Measurements from ENCODE around the gene DPM3.

DPM3 gene

DNA sequence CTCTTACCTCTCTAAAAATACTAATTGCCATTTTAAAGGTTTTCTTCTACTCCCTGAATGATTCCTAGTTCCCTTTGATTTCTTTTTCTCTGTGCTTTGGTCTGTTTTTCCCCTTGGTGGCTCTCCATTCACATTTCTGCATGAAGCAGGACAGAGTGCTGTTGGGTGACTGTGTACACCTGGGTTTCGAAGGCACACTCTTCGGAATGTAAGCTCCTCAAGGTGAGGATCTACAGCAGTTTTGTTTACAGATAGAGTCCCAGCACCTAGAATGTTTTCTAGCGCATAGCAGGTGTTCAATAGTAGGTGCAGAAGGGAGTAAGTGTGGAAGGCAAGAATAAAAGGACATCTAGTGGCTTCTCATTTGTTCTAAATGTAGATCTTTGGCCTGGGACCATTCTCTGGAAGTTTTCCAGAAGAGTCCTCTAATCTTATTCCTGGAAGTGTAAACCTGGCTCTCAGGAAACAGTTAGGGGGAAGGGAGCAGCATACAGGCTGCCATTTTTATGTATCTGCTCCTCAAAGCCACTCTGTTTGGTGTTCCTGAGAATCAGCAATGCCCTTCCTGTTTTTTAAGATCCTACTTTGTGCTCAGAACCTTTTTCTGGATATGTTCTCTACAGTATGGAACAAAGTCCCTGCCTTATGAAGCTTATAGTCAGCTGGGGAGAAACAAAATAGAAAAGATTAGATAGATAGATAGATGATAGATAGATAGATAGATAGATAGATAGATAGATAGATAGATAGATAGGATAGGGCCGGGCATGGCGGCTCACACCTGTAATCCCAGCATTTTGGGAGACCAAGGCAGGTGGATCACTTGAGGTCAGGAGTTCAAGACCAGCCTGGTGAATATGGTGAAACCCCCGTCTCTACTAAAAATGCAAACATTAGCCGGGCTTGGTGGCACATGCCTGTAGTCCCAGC, 35.5 kb downstream of the DPM3 start:
- no peak overlapping the region for H3K4me3 ChIP-seq (ENCODE audit: low read depth, low read length)

DNA sequence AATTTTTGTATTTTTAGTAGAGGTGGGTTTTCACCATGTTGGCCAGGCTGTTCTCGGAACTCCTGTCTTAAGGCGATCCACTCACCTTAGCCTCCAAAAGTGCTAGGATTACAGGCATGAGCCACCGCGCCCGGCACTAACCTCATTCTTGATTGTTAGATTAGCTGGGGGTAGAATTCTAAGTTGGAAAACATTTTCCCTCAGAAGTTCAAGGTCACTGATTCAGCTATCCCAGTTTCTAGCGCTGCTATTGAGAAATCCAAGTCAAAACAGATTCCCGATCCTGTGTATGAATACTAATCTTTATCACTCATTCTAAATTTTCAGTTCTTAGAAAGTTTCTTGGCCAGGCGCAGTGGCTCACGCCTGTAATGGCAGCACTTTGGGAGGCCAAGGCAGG, 37.0 kb downstream of the DPM3 start:
- H3K4me3 ChIP-seq (ENCODE audit: low read depth, low read length): no peak overlapping the region

DNA sequence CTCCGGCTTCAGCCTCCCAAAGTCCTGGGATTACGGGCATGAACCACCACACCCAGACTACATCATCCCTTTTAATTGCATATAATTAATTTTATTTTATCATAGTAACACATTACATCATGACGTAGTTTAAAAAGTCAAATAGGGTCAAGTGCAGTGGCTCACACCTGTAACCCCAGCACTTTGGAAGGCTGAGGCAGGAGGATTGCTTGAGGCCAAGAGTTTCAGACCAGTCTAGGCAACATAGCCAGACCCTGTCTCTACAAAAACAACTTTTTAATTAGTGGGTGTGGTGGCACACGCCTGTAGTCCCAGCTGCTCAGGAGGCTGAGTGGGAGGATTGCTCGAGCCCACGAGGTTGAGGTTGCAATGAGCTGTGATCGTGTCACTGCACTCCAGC, 41.0 kb downstream of the DPM3 start:
- H3K4me3 ChIP-seq (ENCODE audit: low read depth, low read length): no peak overlapping the region

DNA sequence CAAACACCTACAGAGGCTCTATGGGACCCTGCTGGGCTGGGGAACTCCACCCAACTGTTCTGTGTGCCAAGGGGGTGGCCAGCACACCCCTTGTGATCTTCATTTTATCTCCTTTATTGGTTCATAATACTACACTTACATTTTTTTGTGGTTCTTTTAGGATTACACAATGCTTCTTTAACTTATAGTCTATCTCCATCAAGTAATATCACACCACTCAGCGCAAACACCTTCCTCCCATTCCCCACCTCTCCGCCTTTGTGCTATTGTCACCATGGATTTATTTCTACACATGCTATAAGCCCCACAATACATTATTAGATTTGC, 45.7 kb downstream of the DPM3 start:
- H3K4me3 ChIP-seq (ENCODE audit: low read depth, low read length): no peak overlapping the region

DNA sequence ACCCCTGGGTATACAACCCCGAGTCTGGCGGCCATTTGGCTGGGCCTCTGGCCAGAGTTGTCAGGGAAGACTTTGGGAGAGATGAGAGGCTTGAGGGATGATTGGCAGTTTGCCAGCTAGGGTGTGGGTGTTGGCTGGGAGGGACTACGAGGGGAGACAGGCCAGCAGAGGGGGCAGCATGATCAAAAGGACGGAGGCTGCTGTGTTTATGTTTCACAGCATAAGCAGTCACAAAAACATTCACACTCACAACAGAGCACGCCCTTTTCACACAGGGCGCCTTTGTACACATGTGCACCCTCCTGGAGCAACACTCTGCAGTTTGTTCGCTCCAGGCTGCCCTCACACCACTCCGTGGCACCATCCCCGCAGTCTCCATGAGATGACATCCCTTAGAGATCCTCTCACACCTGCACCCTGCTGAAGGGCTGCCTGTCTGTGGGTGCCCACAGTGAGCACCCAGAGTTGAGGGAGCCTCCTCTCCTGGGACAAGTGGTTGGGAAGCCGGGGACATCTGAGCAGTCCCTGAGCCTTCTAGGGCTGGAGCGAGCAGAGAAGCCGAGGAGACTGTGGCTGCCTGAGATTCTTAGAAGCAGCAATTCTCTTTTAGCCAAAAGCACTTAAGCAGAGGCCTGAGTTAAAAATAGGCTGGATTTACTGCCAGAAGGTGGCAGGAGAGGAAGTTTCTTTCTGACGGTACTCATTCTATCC, 46.3 kb downstream of the DPM3 start:
- H3K4me3 ChIP-seq (ENCODE audit: low read depth, low read length): no peak overlapping the region

DNA sequence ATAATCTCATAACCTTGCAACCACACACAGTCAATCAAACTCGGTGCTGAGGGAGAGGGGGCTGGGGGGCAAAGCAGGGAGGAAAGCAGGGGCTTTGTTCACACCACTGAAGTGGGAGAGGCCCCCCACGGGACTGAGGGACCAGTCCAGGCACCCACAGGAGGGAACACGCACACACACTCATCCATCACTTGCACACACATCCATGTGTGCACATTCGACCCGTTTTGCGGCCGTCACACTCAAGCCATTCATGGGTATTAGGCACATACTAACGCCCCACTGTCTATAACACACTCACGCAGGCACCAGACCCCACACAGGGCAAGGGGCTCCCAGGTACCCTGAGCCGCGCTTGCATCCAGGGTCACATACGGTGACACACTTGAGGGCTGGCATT, 47.7 kb downstream of the DPM3 start:
- no peak overlapping the region for H3K4me3 ChIP-seq (ENCODE audit: low read depth, low read length)

DNA sequence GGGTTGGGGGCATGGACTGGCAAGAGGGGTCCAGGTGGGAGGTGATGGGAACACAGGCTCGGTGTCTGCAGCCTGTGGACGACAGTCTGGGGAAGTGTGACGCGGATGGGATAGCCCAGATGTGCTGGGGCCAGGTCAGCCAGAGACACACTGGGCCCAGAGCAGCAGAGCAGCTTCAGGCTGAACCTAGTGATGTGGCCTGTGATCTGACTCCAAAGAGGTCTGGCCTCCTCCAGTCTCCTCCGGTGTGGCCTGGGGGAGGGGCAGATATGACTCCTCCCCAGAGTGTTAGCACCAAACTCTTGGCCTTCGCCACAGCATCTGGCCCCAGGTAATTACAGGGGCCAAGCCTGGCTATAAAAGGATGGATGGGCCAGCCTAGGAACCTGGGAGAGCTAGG, 48.2 kb downstream of the DPM3 start:
- no peak overlapping the region for H3K4me3 ChIP-seq (ENCODE audit: low read depth, low read length)

DNA sequence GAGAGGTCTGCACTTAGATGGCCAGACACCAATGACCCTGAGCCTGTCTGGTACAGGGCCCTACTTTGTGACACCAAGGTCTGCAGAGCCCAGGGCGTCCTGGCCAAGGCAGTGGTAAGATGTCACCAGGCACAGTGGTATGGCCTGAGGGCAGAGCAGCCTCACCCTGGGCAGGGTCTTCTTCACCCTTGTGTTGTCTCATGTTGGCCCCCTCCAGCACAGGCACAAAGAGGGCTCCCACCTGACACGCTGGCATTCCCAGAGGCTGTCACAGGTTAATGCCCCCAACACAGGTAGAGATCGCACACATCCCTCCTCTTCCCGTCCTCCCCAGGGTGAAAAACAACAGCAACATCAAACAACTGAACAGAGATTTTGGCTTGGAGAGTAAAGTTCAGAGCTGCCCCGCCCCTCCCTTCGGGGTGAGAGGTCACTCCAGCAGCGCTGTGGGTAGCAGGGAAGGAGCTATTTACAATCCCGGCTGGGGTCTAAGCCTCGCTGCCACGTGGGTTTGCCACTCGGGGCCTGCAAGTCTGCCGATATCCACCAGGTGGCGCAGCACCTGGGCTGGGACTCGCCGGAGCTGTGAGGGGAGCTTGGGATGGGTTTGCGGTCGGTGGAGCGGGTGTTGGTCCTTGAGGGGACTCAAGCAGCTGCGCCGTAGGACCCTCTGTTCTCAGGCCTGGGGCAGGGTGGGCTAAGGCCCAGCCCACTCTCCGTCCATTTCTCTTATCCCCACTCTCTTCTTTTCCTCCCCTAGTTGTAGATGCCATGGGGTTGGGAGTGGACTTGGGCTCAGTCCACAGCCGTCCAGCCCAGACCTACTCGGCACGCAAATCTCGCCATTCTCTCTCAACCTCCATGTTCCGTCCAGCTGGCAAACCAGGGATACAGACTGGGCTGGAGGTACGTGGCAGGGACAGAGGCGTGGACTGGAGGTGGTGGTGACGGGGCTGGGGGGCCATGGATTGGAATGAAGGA, 49.0 kb downstream of the DPM3 start:
- no peak overlapping the region for H3K4me3 ChIP-seq (ENCODE audit: low read depth, low read length)

Data from iPS-11a (cell line).